Epithelial cell of proximal tubule (primary cell): ENCODE measurements around the gene ERN2. TPM values are rescaled to one million over a fixed set of nuclear protein-coding genes. Genes with fewer than 3 reads are reported as not detected.

Experiments used
- DNase-seq: peaks from one replicate; pipeline ENCODE4 v3.0.0-alpha.2; 2011; ENCODE audit warnings: low read depth
- H3K4me3 ChIP-seq: 2 replicates; pipeline ENCODE4 v1.5.1; 2011; ENCODE audit warnings: low read depth, mild to moderate bottlenecking, low read length
- total RNA-seq: library from RNA; depleted of rRNA; stranded (reverse); fragments of >200 nt; gene quantifications from 2 replicates; pipeline ENCODE4 v1.2.3, GENCODE V29; 2015
- TF ChIP-seq, protein P1 (sequence below): conservative IDR thresholded peaks from 2 replicates; pipeline ENCODE4 v1.5.1; 2012; ENCODE audit warnings: low read depth, mild to moderate bottlenecking, low read length

ERN2 gene
- total RNA-seq, 1 donor from 2014 or later: 0.35 TPM

DNA sequence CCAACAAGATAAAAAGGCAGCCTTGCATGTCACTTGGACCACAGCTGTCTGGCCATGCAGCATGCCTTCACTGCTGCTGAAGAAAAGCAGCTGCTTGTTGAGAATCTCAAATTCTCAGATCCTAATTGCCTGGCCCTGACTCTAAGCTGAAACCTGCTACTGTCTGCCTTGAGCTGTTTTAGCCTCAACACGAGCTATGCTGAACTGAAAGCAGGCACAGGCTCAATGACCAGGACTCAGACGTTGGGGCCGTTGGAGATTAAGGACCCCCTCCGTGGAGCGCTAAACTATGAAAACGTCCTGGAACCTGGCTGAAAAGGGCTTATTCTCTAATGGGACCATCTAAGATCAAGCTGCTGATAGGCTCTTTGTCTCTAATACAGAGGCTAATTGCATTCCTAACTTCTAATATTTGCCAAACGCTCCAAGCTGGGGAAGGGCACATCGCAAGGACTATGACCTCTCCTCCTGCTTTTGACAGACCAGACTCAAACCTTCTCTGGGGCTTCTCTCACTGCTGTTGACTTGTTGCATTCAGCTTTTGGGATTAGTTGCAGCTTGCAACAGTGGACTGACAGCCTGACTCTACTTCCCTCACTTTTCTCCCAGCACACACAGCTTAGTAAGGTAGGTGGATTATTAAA, 38.9 kb downstream of the ERN2 start:
- TF ChIP-seq, protein P1, sequence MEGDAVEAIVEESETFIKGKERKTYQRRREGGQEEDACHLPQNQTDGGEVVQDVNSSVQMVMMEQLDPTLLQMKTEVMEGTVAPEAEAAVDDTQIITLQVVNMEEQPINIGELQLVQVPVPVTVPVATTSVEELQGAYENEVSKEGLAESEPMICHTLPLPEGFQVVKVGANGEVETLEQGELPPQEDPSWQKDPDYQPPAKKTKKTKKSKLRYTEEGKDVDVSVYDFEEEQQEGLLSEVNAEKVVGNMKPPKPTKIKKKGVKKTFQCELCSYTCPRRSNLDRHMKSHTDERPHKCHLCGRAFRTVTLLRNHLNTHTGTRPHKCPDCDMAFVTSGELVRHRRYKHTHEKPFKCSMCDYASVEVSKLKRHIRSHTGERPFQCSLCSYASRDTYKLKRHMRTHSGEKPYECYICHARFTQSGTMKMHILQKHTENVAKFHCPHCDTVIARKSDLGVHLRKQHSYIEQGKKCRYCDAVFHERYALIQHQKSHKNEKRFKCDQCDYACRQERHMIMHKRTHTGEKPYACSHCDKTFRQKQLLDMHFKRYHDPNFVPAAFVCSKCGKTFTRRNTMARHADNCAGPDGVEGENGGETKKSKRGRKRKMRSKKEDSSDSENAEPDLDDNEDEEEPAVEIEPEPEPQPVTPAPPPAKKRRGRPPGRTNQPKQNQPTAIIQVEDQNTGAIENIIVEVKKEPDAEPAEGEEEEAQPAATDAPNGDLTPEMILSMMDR: no peak

DNA sequence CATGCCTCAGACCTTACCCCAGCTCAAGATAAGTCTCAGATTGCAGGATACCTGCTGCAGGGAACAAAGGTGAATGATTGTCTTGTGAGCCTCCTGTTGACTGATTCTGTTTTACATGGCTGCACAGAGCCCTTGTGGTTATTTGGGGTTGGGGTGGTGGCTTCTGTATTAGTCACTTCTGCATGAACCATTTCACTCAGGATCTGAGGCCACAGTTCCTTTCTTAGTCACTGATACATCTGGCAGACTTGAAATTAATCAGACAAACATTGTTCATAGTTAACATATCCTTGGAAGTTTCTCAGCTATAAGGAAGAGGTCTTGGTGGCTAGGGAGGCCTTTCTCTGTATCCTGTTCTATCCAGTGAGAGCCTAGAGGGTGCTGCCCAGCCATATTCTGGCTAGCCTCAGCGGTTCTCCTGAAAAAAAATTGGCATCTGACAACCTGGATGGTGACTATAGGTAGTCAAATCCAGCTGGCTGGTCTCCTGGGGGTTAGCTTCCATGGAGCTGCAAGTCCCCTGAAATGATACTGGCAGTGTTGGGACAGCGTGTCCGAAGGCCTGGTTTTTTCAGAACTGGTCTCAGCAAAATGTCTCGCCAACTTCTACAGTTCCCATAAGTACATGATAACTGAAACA, 42.8 kb downstream of the ERN2 start:
- H3K4me3 ChIP-seq: no peak overlapping the region
- TF ChIP-seq, protein P1: peak; percentile 7
- peak; percentile 84 for DNase-seq

More for the DNA sequence above, 38.9 kb downstream of the ERN2 start:
- no peak overlapping the region for H3K4me3 ChIP-seq
- no peak for DNase-seq

DNA sequence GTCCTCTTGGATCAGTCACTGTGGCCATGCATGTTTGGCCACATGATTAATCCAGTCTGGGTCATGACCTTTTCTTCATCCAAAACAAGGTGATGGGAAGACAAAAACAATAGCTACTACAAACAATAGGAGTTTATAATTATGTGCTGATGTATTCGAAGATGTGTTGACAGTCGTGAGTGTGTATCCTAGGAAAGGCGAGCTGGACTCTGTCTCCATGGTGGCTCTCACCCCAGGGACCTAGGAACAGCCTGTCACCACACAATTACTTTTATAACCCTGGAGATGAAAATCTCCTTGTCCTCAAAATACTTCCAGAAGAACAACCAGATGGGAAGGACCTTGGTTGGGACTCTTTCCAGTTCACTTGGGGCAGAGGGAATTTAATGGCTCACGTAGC, 44.1 kb downstream of the ERN2 start:
- DNase-seq: no peak
- TF ChIP-seq, protein P1: no peak

DNA sequence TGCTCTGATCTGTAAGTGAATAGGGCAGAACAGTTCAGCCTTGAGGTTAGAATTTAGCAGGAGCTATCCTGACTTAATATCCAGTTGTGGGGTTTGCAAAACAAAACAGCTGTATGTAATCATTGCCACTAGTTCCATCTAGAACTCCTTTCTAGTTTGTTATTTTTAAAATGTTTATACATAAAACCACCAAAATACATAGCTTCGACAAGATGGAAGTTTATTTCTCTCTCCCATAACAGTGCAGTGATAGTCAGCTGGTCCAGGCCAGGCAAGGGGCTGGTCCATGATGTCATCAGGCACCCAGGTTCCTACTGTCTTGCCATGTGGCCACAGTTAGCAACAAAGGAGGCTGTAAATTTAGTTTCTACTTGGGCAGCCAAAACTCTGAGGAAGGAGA, 44.8 kb downstream of the ERN2 start:
- TF ChIP-seq, protein P1: no peak
- DNase-seq: no peak
- no peak overlapping the region for H3K4me3 ChIP-seq

More for the DNA sequence above, 44.1 kb downstream of the ERN2 start:
- no peak overlapping the region for H3K4me3 ChIP-seq

DNA sequence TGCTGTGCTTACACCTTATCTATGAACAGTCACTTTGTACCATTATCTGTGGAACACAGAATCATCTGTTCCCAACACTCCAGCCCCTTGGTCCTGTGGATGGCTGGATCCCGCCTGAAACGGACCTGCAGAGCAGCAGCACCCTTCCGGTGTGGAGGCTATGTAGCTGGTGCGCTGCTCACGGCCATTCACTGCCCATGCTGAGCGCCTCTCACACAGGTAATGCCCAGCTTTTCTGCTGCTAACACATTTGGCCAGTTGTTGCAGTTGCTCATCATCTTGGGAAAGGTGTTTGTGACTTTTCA, 45.7 kb downstream of the ERN2 start:
- TF ChIP-seq, protein P1: no peak
- H3K4me3 ChIP-seq: no peak overlapping the region
- DNase-seq: no peak

DNA sequence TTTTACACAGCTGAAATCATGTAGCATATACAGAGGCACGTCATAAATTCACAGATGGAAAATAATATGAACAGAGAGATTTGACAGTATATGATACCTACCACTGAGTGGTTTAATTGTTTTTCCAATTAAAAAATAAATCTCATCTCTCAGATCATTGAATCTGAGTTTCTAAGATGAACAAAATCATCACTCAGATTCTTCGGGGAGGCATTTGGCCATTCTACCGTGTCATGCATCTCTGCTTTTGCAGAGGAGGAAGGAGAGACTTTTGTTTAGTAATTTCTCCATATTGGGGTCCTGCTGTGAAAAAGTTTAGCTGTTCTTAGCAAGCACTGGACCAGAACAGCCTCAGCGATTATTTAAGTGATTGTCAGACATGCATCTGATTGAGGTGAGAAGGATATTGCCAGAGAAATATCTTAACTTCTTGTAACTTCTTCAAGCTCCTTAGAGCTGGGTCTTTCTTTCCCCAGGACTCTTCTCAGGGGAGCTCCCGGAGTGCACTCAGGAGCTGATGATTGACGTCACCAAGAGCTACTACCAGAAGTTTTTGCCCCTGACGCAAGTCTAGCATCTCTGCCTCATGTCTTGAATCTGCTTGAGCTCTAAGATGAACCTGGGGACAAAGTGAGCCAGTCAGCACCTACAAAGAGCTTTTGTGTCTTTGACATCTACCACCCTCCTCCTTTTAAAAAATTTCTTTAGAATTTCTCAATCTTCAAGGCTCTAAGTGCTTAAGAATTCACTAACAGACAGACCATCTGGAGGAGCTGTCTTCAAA, 46.3 kb downstream of the ERN2 start:
- DNase-seq: no peak
- no peak overlapping the region for H3K4me3 ChIP-seq
- TF ChIP-seq, protein P1: no peak
